Stimulated activated CD8-positive, alpha-beta memory T cell treated with anti-CD3 and anti-CD28 coated beads, Interleukin-15, amount 100 ng/mL, for 48 hours (primary cell): Measurements from ENCODE around the gene C1GALT1.

ENCODE experiments used
- DNase-seq, 2 donors: peaks; one replicate each; pipeline ENCODE4 v3.0.0-alpha.2; 2020; ENCODE audit warnings: low read depth in 2 of 2

Gene C1GALT1

GRCh38 chr7:7272294-7272693 is 90.0 kb downstream of the C1GALT1 start:
- DNase-seq = no peak

DNA sequence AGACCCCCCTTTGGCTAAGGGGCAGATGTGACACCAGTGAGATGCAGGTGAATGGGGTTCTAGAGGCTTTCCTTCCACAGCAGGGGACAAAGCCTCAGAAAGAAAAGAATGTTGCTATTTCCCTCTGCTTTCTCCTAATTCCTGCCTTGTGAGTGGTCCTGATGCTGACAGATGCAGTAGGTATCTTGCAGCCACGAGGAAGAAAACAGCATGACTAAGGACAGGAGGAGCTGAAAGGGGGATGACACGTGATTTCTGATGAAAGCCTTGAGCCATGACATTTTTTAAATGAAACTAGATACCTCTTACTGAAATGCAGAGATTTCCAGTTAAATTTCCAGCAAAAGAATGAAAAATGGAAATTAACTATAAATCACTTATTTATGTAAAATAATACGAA is 92.4 kb downstream of the C1GALT1 start:
- no peak for DNase-seq

DNA sequence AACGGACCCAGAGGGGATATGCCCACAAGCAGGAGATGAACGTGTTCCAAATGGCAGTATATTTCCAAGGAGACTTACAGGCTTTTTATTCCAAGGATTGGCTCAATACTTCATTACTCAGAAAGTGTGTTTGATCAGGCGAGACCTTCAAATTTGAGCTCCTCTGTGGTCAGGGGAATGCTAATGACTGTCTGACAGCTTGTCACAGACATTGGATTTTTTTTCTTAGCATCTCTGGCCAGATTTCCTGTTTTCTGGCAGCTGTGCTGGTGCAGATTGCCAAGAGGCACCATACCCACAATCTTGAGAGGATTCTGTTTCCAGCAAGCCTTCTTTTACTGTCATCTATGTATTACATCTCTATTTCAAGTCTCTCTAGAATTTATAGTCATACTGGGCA is 93.8 kb downstream of the C1GALT1 start:
- DNase-seq = no peak

DNA sequence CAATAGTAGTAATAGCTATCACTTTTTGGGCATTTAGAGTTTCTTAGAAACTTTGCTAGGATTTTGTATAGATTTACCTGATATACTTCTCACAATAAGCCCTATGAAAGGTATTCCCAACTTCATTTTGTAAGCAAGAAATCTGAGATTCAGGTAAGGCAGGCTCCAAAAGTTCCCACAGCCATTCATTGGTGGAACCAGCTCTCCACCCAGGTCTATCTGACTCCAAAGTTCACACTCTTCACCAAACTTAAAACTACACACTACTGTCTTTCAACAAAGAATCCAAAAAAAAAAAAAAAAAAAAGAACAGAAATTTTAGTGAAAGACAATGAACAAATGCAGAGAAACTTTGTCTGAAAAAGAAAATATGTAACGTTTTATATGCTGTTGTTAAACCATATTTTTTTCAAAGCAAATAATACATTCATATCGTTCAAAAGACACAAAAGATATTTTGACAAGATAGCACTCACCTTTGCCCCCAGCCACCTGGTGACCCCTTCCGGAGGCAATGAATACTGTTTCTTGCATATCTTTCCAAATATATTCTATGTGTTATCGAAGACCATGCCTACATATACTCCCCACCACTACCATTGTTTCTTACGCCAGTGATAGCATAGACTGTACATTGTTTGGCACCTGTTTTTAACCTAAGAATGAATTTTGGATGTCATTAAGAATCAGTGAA is 108.2 kb downstream of the C1GALT1 start:
- no peak for DNase-seq

DNA sequence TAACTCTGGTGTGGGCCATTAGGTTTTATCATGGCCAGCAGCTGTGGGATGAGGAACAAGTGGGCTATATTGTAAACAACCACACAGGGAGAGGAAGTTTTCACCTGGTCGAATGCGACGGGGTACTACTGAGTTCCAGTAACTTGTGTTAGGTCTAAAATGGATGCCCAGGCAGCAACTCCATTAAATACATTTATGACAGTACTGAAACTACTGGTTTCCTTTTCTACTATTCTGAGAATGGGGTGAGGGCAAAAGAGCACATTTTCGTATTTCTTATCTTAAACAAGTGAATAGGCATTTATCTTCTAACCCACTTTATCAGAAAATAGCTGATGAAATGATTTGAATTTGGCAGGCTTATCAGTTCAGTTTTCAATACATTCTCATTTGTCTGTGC is 109.7 kb downstream of the C1GALT1 start:
- no peak for DNase-seq

DNA sequence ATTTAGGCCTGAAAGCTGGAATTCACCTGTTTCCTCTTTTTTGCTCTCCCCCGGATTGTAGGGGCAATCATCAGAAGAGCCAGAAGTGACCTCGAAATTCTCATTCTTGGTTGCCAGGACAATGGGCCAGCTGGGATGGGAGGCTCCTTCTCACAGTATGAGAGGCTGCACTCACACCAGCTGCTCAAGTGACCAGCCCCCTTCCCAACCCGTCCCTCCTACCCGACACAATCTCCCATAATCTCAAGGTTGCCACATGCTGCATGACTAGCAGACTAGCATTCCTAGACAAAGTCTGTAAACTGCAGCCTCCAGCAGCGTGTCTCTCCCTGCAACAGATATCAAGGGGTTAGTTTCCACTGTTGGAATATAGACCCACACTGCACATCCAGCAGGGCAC is 110.3 kb downstream of the C1GALT1 start:
- DNase-seq = no peak

DNA sequence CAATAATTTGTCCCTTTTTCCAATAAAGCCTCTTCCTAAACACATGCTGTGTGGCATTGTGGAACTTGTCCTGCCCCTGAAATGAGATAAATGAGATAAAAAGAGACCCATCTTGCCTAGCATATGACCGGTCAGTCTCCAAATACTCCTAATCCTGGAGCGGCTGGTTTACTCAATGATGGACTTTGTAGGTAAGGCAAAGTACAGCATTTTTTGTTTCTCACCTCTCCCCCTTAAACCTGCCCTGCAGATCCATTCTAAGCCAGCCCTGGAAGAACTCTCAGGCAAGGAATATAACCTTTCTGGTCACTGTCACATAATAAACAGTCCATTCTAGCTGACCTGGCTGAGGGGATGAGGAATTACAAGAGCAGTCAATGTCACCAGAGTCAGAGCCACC is 110.7 kb downstream of the C1GALT1 start:
- no peak for DNase-seq

DNA sequence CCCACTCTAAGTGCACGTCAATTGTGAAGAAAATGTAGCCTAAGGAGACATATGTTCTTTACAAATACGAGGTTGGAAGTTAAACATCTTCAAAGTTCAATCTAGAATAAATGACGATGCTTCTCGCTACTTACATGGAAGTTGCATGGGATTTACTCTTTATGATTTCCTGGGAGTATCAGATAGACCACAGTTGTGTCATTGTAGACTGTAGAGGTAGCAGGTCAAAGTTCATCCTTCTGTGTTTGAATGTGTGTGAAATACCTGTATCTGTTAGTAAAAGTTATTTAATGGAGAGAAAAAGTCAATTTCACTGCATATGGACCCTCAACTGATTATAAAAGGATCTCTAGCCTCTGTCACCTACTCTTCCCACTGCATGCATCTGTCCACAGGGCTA is 112.6 kb downstream of the C1GALT1 start:
- no peak for DNase-seq
